GM18861 (cell line): ENCODE data around the gene MAPK8IP1.

Experiments
- ATAC-seq: cut with Tn5 transposase; IDR thresholded peaks from one replicate; pipeline ENCODE4 v1.9.1; 2021; ENCODE audit not compliant: unreplicated experiment

The MAPK8IP1 gene

DNA sequence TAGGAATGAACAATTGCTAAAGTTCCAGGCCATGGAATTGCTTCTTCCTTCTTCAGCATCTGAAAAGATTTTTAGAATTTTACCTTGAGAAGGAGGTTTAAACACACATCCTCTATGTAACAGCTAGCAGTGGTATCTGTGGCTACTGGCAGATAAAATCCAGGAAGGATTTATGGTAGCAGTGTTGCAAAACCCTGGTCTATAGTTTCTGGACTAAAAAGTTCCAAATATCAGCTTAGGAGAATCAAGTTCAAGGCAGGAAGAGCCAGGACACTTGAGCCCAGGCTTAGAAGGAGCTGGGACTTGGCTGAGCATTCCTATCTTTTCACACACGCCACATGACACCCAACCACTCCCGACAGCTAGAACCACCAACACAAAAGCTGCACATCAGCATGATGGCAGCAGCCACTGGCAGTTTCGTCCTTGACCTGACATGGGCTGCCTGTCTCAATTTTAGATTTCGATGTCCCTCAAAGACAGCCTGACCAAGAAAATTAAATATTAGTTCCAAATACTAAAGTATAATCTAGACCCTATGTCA lies 51.1 kb downstream of the MAPK8IP1 start:
- ATAC-seq: no peak

DNA sequence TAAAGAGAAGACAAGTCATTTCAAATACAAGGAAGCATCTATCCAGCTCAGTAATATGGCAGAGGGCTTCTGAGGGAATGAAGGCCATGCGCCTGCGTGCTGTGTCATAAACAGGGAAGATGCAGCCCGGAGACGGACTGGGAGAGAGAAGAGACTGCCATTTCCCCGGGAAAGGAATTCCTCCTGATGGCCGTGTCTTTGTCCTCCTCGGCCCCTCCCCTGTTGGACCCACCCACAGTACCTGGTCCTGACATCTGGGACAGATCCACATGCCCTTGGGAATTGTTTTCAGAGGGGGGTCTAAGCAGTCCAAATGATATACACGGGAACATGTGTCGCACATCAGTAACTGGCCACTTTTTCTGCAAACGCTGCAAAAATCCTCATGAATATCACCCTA lies 52.5 kb downstream of the MAPK8IP1 start:
- ATAC-seq: no peak

DNA sequence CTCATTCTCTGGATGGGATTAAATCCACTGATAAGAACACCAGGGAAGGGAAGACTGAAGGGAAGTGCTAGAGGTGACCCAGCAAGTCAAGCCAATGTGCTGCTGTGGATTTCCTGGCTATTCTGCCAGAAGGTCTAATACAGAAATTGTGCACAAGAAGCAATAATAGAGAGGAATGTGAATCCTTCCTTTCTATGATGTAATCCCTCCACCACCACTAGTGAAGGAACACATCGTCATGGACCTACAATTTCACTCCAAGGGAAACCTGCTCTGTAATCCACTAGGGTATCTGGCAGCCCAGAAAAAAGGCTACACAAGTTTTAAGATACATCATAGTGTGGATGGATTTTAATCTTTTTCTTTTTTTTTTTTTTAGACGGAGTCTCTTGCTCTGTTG lies 54.4 kb downstream of the MAPK8IP1 start:
- ATAC-seq: no peak

GRCh38 chr11:45941285-45941684 lies 55.8 kb downstream of the MAPK8IP1 start:
- ATAC-seq: no peak

DNA sequence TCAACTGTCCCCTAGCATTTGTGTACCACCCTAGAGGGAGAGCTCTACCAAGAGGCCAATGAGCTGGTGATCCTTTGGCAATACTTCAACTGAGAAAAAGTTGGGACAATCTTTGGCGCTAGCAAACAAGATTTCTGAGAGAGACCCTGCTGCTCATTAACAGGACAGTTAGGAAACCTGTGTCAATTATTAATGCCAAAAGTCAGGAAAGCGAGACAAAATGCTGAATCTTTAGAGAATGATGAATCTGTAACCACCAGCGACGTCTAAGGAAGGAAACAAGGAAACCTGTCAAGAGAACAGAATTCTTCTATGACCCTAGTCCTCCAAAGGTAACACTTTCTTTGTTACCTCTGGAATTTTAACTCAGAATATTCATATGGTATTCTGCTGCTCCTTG lies 56.9 kb downstream of the MAPK8IP1 start:
- ATAC-seq: no peak

DNA sequence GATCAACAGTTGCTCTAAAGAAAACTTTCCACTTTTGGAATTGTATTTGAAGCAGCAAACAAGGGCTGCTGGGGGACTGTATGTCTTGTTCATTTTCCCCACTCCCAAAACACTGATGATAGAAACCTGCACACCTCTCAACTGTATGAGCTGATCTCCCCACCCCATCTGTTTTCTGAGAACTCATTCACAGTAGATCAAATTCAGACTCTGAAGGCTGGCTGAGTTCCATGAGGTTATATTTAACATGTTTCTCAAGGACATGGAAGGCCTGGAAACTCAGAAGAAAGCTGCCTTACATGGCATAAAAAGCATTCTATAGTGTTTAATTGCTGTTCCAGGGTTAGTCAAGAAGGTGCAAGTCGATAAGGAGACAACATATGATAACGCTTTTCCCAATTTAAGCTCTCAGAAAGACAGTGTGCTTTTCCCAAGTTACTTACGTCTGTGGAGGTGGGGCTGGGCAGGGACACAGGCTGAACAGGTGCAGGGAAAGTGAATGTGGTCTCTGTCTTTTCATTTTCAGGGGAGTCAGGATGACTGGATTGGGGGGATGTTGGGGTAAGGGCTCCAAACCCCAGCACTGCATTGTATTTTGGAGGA lies 60.0 kb downstream of the MAPK8IP1 start:
- no peak for ATAC-seq

- ATAC-seq: no peak
Measured at GRCh38 chr11:45947885-45948284, 62.4 kb downstream of the MAPK8IP1 start.

- ATAC-seq: no peak
Measured at GRCh38 chr11:45948356-45948755, 62.9 kb downstream of the MAPK8IP1 start.

DNA sequence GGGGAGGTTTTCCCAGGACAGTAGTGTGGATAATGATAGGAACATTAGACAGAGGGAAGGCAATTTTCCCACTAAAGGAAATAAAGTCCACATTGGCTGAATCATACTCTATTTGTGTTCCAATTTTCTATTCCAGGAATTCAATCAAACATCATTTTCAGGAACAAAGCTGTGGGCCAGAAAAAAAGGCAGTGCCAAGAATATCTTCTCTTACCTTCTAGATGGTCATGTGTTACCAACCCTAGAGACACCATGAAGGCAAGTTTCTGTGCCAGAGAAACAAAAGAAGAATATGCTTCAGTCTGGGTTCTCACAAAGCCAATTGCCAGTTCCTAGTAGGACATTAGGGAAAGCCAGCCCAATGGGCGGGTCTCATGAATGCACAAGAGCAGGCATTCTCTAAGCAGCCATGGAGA lies 64.5 kb downstream of the MAPK8IP1 start:
- no peak for ATAC-seq
